HG03139 (cell line): ENCODE measurements around the gene SLC27A5.
A peak's percentile ranks its signal among the peaks of the same experiment; 100 is the strongest.
"Not testable (repeated sequence)": the region's sequence is repeated elsewhere in the genome, so short reads cannot be mapped to it uniquely, and the experiment has no call there.

Experiments
- ATAC-seq: cut with Tn5 transposase; IDR thresholded peaks from one replicate; pipeline ENCODE4 v1.9.1; 2021; ENCODE audit not compliant: unreplicated experiment

Gene SLC27A5

DNA sequence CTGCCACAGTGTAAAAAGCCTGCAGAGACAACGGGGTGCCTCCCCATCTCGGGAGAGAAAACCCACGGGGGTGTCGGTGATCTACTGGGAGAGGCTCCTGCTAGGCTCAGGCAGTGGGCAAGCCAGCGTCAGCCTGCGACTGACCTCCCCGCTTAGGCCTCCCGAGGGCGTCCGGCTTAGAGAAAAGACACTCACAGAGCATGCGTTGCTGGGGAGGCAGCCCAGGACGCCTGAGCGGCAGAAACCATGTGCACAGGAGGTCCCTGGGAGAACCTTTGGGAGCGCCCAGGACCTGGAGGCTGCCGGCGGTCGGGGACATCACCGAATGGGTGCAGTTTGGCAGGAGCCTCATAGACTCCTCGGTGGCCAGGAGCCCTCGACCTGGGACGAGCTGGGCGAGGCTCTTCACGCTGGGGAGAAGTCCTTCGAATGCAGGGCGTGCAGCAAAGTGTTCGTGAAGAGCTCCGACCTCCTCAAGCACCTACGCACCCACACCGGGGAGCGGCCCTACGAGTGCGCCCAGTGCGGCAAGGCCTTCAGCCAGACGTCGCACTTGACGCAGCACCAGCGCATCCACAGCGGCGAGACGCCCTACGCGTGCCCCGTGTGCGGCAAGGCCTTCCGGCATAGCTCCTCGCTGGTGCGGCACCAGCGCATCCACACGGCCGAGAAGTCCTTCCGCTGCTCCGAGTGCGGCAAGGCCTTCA is 40.8 kb downstream of the SLC27A5 start:
- not testable (repeated sequence) for ATAC-seq

DNA sequence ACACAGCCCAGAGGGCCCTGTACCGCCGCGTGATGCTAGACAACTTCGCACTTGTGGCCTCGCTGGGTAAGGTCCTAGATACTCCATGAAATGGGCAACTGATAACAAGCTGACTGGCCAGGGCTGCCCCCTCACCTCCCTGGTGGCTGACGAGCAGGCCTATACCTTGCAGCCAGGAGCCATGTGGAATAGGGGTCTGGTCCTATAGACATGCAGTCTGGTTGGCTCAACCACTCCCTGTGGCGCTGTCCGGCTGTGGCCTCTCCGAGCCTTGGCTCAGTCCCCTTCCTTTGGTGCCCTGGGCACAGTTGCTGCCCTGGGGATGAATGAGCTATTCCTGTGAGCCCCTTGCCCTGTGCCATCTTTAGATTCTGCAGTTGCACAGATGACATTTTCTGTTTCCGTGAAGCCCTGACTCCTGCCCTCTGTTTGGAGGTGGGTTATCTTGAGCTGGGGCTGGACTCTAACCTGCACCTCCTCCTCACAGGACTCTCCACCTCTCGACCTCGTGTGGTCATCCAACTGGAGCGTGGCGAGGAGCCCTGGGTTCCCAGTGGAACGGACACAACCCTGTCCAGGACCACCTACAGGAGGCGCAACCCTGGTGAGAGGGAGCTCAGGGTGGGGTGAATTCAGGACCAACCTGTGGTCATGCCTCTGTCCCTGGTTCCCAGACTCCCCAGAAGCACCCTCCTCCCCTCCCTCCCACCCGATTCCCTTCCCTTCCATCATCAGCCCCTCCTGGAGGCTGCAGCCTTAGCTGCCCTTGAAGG is 42.4 kb downstream of the SLC27A5 start:
- no peak for ATAC-seq

DNA sequence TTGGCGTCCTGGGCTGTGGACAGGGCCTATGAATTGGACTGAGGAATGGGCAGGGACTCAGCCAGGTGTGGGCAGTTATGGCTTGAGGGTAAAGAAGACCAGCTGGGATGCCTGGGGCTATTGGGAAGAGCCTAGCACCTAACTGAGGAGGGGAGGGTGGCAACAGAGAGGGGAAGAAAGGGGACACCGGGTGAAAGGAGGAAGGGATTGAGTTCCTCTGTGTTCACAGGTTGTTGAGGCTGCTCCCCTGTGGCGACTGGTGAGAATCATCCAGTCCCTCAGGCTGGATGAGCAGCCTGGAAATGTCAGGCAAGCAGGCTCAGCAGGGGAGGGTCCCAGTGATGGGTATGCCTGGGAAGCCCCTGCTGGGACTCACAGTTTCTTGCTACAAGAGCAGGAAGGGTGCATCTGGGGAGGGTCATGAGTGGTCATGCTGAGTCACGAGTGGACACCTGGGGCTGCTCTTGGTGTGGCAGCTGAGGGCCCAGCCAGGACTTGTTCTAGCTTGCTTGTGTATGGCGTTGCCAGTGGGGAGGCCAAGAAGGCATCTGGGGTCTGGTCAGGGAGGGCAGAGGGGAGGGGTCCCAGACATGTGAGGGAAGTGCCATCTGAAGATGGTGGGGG is 43.5 kb downstream of the SLC27A5 start:
- ATAC-seq = no peak

DNA sequence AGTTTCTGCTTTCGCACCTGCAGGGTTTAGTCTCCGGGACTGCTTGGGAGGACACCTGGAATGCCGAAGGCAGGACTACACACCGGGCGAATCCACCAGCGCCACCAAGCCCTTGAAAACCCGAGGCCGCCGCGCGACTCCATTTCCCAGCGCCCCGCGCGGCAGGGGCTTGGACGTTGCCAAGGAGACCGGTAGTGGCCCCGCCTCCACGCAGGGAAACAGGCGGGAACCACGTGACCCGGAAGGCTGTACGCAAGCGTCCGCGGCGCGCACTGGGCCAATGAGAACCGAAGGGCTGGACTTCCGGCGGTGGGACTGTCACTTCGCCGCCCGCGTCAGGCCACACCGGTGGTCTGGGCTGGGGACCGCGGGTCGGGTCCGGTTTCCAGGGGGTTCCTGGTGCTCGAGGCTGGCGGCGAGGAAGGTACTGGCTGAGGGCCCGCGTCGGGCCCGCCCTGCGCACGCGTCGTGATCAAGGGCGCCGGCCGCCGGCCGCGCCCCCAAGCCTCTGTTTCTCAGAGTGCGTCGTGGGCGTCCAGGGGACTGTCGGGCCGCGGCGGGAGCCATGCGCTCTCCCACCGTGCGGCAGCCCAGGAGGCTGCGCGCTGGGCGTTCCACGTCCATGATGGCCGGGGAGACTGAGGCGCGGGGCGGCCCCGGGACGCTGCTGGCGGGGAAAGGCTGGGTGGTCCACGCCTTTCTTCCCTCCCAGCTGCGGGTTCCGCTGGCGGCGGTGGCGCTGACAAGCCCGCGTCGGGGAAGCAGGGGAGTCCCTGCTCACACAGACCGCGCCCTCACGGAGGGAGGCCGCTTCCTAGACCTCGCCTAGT is 44.8 kb downstream of the SLC27A5 start, which contains the start of gene ZNF324:
Gene ZNF324 (plus strand): TSS at position 321 of the 830 bp plus-strand sequence. CDS start 2,106 bp downstream, outside the sequence.
- ATAC-seq = peak; percentile 86

DNA sequence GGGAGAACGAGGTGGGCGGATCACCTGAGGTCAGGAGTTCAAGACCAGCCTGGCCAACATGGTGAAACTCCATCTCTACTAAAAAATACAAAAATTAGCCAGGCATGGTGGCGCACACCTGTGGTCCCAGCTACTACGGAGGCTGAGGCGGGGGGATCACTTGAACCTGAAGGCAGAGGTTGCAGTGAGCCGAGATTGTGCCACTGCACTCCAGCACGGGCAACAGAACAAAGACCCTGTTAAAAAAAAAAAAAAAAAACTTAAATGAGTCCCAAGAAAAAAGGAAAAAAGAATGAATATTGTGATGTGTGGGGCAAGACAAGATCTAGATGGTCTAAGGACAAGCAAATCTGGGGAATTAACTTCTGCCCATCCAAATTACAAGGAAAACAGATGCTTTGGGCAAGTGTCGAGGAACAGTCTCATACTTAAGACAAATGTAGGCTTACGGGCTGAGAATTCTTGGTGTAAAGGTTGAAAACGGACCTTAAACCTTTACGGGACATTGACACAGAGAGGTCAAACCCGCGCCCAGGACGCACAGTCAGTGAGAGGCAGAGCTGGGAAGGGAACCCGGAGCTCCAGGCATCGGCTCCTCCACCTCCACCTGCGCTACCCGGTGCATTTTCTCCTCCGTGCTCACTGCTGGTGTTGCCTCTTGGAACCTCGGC is 45.6 kb downstream of the SLC27A5 start:
- ATAC-seq = peak; percentile 8

DNA sequence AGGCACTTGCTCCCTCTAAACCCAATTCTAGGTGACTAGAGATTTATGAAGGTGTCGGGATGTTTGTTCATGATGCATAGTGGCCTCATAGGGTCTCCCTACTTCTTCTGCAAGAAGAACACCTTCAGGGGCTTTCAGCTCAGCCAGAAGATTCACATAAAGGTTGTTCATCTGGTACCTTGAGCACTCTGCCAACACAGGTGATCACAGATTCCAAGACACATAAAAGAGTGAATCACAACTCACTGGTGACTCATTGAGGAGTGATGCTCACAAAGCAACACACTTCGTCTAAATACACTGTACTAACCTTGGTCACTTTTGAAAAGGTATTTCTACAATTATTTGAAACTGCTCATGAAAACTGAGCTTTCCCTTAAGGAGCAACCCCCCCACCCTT is 51.8 kb downstream of the SLC27A5 start:
- ATAC-seq = no peak

DNA sequence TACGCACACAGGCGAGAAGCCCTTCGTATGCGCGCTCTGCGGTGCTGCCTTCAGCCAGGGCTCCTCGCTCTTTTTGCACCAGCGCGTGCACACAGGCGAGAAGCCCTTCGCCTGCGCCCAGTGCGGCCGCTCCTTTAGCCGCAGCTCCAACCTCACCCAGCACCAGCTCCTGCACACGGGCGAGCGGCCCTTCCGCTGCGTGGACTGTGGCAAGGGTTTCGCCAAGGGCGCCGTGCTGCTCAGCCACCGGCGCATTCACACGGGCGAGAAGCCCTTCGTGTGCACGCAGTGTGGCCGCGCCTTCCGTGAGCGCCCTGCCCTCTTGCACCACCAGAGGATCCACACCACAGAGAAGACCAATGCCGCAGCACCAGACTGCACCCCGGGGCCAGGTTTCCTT is 55.7 kb downstream of the SLC27A5 start:
- no peak for ATAC-seq

DNA sequence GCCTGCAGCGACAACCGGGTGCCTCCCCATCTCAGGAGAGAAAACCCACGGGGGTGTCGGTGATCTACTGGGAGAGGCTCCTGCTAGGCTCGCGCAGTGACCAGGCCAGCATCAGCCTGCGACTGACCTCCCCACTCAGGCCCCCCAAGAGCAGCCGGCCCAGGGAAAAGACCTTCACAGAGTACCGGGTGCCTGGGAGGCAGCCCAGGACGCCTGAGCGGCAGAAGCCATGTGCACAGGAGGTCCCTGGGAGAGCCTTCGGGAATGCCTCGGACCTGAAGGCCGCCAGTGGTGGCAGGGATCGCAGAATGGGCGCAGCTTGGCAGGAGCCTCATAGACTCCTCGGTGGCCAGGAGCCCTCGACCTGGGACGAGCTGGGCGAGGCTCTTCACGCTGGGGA is 56.5 kb downstream of the SLC27A5 start:
- no peak for ATAC-seq

DNA sequence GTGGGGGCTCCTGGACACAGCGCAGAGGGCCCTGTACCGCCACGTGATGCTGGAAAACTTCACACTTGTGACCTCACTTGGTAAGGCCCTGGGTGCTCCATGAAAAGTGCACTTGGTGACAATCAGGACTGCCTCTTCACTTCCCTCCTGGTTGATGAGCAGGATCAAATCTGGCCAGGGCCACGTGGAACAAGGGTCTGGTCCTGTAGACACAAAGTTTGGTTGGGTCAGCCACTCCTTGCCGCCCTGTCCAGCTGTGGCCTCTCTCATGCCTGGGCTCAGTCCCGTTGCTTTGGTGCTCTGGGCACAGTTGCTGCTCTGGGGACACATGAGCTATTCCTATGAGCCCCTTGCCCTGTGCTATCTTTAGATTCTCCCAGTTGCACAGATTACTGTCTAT is 58.0 kb downstream of the SLC27A5 start:
- no peak for ATAC-seq

DNA sequence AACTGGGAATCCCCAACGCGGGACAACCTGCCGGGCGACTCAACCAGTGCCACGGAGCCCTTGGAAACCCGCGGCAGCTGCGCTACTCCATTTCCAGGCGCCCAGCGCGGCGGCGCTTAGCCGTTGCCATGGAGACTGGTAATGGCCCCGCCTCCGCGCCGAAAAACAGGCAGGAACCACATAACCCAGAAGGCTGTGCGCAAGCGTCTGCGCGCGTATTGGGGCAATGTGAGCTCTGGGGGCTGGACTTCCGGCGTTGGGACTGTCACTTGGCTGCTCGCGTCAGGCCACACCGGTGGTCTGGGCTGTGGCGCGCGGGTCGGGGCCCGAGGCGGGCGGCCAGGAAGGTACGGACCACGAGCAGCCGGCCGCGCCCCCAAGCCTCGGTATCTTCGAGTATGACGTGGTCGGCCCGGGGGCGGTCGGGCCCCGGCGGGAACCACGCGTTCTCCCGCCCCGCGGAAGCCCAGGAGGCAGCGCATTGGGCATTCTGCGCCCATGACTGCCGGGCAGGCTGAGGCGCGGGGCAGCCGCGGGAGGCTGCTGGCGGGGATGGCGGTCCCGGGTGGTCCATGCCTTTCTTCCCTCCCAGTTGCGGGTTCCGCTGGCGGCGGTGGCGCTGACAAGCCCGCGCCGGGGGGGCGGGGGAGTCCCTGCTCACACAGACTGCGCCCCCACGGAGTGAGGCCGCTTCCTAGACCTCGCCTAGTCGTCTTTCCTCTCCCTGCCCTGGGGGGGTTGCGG is 60.3 kb downstream of the SLC27A5 start, which contains the start of gene ZNF324B:
Gene ZNF324B (plus strand): TSS at position 265 of the 744 bp plus-strand sequence. CDS start 2,080 bp downstream, outside the sequence.
- ATAC-seq = peak; percentile 92

DNA sequence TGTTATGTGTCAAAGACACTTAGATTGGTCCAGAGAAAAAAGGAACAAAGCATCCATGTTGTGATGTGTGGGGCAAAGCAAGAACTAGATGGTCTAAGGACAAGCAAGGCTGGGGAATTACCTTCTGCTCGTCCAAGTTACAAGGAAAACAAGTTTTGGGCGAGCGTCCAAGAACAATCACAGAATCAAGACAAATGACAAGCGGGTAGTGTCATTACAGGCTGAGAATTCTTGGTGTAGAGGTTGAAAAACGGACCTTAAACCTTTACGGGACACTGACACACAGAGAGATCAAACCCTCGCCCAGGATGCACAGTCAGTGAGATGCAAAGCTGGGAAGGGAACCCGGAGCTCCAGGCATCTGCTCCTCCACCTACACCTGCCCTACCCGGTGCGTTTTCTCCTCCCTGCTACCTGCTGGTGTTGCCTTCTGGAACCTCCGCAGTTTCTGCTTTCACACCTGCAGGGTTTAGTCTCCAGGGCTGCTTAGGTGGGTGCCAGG is 60.9 kb downstream of the SLC27A5 start:
- ATAC-seq = no peak

DNA sequence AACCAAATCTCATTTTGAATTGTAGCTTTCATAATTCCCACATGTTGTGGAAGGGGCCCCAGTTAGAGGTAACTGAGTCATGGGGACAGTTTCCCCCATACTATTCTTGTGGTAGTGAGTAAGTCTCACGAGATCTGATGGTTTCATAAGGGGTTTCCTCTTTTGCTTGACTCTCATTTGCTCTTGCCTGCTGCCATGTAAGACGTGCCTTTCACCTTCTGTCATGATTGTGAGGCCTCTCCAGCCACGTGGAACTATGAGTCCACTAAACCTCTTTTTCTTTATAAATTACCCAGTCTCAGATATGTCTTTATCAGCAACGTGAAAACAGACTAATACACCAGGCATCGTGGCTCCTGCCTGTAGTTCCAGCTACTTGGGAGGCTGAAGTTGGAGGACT is 61.8 kb downstream of the SLC27A5 start:
- not testable (repeated sequence) for ATAC-seq

DNA sequence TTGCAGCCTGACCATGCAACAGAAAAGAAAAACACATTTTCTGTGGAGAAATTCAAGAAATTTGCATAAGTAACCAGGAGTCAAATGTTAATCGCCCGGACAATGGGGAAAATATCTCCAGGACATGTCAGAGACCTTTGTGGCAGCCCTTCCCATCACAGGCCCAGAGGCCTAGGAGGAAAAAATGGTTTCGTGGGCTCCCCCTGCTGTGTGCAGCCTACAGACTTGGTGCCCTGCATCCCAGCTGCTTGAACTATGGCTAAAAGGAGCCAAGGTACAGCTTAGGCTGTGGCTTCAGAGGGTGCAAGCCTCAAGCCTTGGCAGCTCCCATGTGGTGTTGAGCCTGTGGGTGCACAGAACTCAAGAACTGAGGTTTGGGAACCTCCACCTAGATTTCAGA is 62.9 kb downstream of the SLC27A5 start:
- not testable (repeated sequence) for ATAC-seq
